NCI-H1694 treated with DMSO at 0.1 percent for 48 hours (cell line): Measurements from ENCODE around the gene TTC28.

ENCODE experiments used
- DNase-seq: peaks from one replicate; lab custom pipeline; 2025; lab: John Stamatoyannopoulos, UW

Gene TTC28

DNA sequence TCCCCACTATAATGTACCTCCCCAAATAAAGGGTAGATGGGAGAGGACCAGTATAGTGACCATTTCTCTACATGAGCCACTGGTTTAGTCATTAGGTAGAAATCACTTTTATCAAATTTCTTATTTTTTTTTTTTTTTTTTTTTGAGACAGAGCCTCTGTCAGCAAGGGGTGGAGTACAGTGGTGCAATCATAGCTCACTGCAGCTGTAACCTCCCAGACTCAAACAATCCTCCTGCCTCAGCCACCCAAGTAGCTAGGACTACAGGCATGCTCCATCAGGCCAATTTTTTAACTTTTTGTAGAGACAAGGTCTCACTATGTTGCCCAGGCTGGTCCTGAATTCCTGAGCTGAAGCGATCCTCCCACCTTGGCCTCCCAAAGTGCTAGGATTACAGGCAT lies 322.4 kb downstream of the TTC28 start:
- no peak for DNase-seq

DNA sequence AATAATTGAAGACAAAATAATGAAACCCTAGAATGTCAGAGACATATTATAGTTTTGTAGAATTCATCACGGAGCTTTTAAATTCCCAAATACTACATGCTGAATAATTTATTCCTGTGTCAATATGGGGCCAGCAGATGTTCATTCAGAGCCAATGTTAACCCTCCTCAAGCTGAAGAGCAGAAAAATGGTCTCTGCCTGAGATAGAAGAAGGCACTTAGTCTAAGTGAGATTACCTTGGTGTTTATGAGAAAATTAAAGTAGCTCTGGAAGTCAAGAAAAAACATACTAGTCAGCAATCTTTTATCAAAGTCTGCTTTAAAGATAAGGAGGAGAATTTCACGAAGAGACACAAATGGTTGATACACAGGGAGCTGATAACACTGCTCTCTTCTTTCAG lies 328.2 kb downstream of the TTC28 start:
- DNase-seq: no peak

DNA sequence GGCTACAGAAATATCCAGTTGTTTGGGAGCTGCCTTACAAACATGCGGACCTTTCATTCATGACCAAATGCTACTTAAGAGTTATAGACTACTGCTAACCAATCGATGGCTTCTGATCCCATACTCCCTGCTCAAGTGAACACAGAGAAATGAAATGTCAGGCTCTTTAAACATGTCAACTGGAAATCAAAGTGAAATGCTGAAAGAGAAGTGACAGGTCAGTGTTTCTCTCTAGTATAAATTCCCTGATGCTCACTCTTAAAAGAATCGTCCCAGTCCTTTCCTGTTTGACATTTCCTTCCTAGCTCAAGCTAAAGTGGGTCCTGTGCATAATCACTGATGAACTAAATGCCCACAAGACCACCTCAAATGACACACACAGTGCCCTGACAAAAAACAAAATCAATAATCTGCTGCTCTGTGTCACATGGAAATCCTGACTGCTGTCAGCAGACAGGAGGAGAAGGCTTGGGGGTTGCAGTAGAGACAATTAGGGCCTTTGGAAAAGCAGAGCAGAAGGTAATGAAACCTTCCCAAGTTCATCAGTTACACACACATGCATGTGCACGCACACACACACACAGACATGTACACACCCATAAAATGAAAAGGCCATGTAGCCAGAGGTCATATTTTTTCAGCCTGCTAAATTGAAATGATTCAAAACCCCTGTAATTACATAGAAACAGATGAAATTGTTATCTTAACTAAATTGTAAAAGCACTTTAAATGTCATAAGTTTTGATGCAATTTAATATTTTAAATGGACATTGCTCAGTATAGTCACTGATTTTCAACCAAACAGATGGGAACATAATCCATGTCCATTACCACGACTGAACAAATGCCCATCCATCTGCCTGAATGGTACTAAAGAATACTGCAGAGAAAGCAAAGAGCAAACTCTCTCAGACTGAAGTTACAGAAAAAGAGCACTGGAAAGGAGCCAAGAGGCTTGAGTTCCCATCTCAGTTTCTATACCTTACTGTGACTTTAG lies 330.7 kb downstream of the TTC28 start:
- no peak for DNase-seq

DNA sequence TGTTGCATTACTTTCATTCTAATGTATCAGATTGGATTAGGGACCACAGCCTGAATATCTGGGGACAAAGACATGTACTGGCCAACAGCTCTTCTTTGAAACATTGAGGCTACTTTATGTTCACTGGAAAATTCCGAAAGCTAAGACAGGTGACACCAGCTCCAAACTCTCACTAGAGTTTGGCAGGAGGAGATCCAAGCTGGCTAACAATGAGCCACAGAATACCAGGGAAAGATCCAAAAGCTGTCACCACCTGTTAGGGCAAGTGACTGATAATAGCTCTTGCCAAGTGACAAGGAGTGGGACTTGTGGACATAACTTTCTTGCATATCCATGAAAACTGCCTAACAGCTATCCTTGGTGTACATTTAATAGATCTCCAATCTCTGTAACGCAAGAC lies 333.3 kb downstream of the TTC28 start:
- no peak for DNase-seq

DNA sequence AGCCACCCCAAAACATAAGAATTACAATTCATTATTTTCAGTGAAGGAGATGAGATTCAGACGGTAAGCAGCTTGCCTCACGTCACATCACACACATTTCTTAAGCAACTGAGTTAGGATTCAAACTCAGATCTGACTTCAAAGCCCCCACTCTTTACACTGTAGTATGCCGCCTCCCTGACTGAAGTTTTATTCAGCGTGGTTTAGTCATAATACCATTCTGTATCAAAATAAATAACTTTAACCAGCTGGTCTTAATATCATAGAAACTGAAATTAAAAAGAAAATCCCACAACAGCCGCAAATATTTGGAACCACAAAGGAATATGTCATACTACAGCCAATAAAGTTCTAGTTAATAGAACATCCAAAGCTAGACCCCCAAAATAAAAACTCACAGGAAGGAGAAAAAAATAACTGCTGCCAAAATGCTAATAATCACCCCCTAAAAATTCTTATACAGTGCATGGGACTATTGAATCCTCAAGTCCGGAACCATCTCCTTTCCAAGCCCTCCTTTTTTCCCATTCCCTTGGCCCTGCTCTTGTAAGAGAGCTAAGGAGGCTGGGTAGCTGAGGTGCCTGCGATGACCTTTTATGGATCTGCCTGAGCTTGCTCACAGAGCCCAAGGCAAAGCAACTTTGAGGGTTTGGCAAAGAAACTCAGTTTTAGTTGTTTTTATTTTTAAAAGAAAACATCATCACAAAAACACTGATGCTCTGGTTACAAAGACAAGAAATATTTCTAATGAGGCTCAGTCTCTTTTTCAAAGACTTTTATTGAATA lies 334.5 kb downstream of the TTC28 start:
- DNase-seq: no peak

DNA sequence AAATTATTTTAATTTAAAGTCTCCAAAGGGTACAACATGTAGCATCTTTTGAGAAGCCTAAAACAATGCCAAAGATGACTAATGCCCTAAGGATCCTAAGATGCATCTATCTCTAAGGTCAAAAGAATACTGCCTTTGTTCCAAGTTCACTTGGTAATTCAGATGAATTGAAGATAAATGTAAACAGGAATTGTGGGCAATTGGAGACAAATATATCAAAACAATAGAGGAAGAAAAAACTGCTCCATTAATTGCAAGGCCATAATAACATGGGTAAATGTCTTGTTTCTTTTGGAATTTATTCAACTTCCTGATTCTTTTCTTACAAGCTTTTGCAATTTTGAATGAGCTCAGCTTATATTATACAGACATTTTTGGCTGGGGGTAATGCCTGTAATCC lies 338.6 kb downstream of the TTC28 start:
- DNase-seq: no peak

DNA sequence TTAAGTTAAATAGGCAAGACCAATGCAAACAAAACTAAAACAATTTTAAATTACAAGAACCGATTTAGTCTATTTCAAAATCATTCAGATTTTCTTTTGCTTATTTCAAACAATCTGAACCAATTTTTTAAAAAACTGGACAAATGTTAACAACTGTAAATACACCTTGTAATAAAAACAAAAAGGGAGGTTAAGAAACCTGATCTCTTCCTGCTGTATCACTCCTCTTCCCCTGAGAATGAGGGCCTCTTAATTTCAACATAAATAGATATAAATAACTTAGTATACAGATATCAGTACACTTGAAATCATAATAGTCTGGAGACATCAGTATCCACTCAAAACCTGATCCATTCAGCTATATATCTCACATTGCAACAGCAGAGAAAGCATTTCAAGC lies 346.6 kb downstream of the TTC28 start:
- no peak for DNase-seq

DNA sequence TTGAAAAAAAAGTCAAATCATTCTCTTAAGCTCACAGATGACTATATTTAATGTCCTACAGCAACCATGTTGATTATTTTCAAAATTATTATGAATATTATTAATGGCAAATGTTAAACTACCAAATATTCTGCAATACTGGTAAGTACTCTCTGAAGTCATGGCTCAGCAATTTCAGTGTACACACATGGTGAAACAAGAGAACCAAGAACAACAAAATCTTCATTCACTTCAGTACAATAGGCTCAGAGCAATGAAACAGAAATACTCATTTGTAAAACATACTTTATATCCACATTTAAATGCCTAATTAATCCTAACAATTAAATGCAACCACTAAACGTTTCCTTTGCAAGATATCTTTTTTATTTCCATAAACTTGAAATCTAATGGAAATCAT lies 347.2 kb downstream of the TTC28 start:
- no peak for DNase-seq

DNA sequence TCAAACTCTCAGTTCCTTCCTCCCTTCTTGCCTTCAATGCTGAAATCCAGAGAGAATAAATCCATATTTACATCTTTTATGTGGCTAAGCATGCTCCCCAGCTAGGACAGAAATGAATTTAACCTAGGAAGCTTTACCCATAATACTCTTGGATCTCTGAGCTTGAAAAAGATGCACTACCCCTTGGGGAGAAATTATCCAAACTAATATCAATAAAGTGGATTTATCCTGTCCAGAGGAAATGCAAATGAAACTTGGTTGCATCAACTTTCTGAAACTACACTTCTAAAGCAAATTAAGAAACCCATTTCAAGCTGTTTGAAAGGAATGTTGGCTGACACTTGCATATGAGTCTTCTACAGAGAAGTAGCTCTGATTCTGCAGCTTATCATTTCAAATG lies 347.9 kb downstream of the TTC28 start:
- no peak for DNase-seq

DNA sequence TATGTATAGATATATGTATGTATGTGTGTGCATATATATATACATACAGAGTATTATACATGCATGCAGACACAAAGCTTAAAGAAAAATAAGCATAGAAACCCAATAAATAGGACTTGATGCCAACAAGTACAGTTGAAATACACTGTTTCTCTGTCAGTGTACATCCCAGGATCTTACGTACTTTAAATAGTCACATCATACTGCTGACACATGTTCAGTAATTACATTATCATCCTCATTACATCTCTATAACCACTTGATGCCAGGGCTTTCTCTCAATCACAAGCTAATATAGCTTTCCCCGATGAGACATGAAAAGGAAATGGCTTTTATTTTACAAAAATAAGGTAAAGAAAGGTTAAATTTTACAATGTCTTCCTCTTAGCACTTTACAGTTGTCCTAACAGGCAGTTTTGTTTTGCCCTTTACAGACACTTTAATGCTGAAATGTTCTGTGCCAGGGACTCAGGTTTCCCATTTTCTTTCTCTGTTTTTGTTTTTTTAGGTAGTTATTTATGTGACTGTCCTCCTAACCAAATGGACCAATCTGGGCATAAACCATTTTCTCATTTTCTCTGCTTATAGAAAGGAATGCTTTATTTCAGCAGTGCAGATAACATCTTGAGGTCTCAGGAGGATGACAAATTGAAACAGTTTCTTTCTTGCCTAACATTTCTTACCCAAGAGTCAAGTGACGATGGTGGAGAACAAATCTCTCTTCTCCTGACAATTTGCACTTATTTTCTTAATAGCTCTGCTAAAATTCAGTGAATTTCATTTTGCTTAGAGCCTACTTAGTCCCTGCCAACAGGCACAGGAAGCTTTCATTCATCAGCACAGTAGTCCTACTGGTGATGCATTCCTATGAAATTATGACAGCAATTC lies 350.2 kb downstream of the TTC28 start:
- DNase-seq: no peak

DNA sequence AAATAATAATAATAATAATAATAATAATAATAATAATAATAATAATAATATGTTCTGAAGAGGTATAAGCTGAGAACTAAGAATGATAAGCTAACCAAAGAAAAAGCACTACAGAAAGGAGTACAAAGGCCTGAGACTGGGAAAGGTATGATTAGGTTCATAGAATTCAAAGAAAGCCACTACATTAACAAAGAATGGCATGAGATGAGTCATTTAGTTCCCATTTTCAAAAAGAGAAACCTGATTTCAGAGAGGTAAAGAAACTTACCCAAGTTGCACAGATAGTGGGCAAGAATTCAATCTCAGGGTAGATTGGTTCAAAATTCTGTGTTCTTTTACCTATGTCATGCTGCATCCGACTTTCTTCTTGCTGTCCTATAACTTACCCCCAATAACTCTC lies 350.9 kb downstream of the TTC28 start:
- DNase-seq: no peak

DNA sequence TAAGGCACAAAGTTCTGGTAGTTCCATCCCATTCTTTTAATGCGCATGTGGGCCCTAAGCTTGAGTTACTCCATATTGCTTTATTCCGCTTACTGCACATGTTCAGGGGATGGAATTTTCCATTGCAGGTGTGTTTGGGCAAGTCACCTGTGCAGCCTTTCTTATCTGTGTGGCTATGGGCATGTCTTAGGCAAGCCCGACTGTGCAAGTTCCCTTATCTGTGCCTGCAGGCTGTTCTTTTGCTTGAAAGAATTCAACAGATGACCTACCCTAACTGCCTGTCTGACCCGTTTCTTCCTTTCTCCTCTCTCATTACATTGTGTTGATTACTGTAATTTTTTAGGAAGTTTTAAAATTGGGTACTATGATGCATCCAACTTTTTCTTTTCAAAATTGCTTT lies 363.6 kb downstream of the TTC28 start:
- no peak for DNase-seq

DNA sequence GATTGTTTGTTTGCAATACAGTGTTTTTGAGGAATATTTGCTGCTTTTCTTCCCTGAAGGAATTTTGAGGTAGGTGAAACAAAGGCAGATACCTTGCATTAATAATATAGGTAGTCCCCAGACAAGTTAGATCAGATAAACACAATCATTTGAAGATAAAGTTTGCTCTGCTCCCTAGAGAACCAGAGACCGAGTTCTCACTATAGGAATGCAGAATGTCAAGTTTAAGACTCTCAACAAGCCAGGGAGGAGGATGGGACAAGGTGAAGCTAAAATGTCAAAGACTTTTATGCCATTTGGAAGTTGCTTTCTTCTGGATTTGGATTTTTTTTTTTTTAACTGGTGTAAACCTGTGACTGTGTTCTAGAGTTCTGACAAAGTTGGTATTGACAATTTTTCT lies 364.7 kb downstream of the TTC28 start:
- DNase-seq: no peak

DNA sequence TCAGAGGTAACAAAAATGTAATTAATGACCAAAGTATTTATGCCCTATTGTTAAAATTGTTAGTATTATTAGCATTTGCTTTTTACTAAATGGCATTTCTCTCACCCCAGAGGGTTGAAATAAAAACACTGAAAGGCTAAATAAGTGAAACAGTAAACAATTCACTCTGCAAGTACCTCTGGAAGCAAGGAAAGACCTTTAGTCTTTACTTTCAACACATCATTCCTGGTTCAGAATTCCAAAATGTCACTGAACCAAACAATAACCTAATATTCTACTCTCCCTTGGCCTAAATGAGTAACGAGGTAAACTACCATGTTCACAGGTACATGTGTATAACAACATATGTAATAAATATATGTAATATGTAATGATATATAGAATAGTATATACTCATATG lies 369.3 kb downstream of the TTC28 start:
- no peak for DNase-seq

DNA sequence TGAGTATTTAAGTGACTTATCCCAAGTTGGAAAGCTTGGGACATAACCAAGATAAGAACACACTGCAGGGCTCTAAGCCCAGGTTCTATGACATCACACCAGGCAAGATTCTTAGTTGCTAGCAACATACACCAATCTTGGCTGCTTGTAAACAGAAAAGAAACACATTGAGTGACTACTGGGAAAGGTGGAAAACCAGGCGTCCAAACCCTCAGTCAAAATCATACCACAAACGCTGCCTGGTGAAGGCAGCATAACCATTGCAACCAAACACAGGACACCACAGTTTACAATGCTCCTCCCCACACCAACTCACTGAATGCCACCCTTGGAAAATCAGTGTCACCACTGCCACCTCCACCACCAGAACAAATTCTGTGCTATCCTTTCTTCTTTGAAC lies 379.9 kb downstream of the TTC28 start:
- DNase-seq: no peak

DNA sequence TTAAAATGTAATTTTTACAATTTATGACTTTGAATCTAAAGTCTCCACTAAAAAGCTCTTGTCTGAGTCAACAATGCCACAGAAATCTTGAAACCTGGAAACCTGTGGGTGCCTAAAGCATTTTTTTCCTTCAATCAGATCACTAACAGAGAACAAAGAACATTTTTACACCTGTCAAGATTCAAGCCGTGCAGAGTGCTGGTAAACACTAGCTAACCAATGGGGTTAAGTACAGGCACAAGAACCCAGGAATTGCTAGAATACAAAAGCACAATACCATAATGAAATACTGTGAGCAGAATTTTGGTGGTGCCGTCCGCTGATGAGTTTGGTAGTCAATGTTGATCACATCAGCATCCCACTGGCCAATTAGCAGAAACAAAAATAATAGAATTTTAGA lies 380.3 kb downstream of the TTC28 start:
- DNase-seq: no peak

DNA sequence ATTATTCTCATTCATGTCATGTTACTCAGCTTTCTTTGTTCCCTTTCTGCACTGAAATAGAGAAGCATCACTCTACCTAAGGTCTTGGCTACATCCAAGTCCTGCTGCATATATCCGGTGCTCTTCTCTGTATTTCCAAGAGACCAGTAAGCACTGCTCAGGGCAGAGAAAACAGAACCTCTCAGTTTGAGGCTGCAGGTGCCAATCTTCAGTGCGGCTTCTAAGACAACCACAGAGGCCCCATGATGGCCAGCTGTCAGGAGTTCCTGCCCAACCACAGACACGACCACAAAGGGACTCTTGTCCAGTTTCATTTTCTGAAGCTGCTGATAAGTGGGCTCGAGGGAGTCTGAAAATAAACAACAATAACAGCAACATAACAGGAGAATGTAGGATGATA lies 382.1 kb downstream of the TTC28 start:
- DNase-seq: no peak

DNA sequence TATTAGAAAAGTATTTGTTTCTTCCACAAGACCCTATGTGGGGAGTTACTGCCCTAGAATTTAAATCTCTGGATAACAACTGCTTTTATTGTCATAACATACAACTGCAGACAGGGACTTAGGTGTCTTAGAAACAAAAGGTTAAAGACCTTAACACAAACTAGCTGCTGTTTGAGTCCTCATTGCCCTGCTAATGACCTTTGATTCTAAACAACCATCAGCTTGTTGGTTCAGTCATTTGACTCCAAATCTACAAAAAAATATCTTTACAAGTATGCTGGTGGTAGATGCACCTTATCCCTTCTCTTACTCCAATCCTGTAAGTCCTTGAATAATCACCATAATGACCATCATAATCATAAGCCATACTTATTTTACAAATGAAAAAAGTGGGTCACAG lies 383.2 kb downstream of the TTC28 start:
- DNase-seq: no peak

DNA sequence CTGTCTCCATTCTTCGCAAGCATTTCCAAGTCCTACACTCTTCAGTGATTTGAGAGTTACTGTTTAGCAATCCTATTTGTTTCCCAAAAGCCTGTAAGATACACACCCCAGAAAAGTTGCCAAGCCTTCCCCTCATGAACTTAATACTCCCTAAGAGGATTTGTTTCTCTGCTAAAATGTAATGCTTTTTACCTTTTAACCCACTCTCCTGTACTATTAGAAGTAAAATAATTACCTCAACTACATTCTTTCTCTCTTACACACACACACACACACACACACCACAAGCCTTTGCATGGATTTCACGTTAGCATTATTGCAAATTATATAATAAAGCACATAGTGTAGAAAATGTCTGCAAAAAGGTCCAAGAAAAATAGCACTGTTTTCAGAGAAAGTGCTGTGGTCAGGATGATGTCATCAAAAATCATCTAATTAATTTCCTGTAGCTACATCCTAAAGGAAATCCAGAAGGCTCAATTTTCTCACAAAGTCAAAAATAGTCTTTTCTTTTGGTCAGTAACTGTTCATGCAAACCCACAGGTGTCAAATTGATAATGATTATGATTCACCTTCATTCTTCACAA lies 396.5 kb downstream of the TTC28 start:
- DNase-seq: no peak

DNA sequence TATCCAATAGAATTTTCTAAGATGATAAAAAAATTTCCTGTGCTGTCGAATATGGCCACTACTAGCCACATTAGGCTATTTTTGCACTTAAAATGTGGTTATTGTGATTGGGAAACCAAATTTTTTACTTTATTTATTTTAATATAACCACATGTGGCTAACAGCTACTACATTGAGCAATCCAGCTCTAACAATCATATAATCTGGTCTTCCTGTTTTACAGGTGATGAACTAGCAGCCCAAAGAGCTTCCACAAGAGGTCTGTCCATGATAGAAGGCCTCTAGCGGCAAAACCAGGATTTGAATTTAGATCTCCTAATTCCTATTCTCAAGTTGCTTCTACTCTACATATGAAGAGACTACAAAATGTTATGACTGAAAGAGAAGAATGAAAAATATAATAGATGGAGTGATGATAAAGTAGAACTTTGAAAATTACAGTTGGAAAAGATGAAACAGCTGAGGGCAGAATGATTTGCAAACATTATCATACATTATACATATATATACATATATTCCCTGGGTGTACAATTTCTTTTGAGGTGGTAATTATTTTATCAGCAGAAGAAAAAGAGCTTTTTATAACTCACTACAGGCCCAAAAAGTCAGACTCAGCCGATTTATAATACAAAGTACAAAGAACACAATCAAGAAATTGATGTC lies 397.1 kb downstream of the TTC28 start:
- DNase-seq: no peak

DNA sequence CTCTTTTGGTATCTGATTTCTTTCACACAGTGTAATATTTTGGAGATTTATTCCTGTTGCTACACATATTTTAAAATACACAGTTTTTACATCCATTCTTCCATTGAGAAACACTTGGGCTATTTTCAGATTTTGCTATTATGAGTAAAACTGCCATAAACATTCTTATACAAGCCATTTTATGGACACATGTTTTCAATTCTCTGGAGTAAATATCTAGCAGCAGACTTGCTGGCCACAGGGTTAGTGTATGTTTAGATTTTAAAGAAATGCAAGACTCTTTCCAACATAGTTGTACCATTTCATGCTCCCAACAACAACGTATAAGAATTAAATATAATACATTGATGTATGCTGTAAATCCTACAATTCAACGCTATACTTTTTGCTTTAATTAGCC lies 399.8 kb downstream of the TTC28 start:
- no peak for DNase-seq
